Hepatocyte (in vitro differentiated cells): ENCODE data around the gene OTOGL. TPM values are rescaled to one million over a fixed set of nuclear protein-coding genes. Genes with fewer than 3 reads are reported as not detected.

Experiments used
- DNase-seq: peaks from one replicate; pipeline ENCODE4 v3.0.0-alpha.2; 2016; ENCODE audit warnings: low spot score
- H2AFZ ChIP-seq: fragments of 200-600 bp; sonication (generic); 2 replicates; pipeline ENCODE4 v1.6.0; 2016; ENCODE audit warnings: antibody characterized with exemption, mild to moderate bottlenecking
- H3K27ac ChIP-seq: fragments of 200-600 bp; sonication (generic); 2 replicates; pipeline ENCODE4 v1.5.1; 2016; ENCODE audit warnings: mild to moderate bottlenecking
- H3K27me3 ChIP-seq: fragments of 200-600 bp; sonication (generic); 2 replicates; pipeline ENCODE4 v1.6.1; 2016
- H3K36me3 ChIP-seq: fragments of 200-600 bp; sonication (generic); replicated peaks from 2 replicates; pipeline ENCODE4 v1.5.1; 2016; ENCODE audit warnings: low read depth; ENCODE audit not compliant: insufficient read depth
- H3K4me1 ChIP-seq: fragments of 200-600 bp; sonication (generic); 2 replicates; pipeline ENCODE4 v1.5.1; 2016; ENCODE audit warnings: mild to moderate bottlenecking, moderate library complexity; ENCODE audit not compliant: insufficient read depth
- H3K4me2 ChIP-seq: fragments of 200-600 bp; sonication (generic); 2 replicates; pipeline ENCODE4 v1.6.0; 2016
- H3K4me3 ChIP-seq: fragments of 200-600 bp; sonication (generic); 2 replicates; pipeline ENCODE4 v1.5.1; 2016; ENCODE audit warnings: mild to moderate bottlenecking
- H3K79me2 ChIP-seq: fragments of 200-600 bp; sonication (generic); 2 replicates; pipeline ENCODE4 v1.6.0; 2017; ENCODE audit warnings: mild to moderate bottlenecking
- H3K9me2 ChIP-seq: fragments of 200-600 bp; sonication (generic); replicated peaks from 2 replicates; pipeline ENCODE4 v1.6.0; 2017; ENCODE audit warnings: mild to moderate bottlenecking; ENCODE audit not compliant: insufficient read depth
- H3K9me3 ChIP-seq: fragments of 200-600 bp; sonication (generic); 2 replicates; pipeline ENCODE4 v1.5.1; 2016; ENCODE audit warnings: low read depth, mild to moderate bottlenecking
- H4K20me1 ChIP-seq: fragments of 200-600 bp; sonication (generic); 2 replicates; pipeline ENCODE4 v1.6.0; 2016; ENCODE audit warnings: mild to moderate bottlenecking; ENCODE audit not compliant: insufficient read depth, poor library complexity, severe bottlenecking
- CTCF ChIP-seq: fragments of 200-600 bp; sonication (generic); IDR thresholded peaks from 2 replicates; pipeline ENCODE4 v1.5.1; 2016; ENCODE audit warnings: antibody characterized with exemption, mild to moderate bottlenecking; ENCODE audit not compliant: poor library complexity
- EZH2 ChIP-seq: fragments of 200-600 bp; sonication (generic); IDR thresholded peaks from 2 replicates; pipeline ENCODE4 v1.6.1; 2016; ENCODE audit warnings: antibody characterized with exemption, mild to moderate bottlenecking, borderline replicate concordance
- EZH2phosphoT487 ChIP-seq: fragments of 200-600 bp; sonication (generic); IDR thresholded peaks from one replicate; pipeline ENCODE4 v1.6.1; 2018; ENCODE audit warnings: antibody characterized with exemption, mild to moderate bottlenecking, low read depth, moderate library complexity; ENCODE audit not compliant: unreplicated experiment, severe bottlenecking
- WGBS: methylation state at CpG from one replicate; pipeline ENCODE4 v1.1.6; 2016; ENCODE audit warnings: low lambda C conversion rate; ENCODE audit errors: missing lambda C conversion rate; 5-methylcytosine and 5-hydroxymethylcytosine counted together
- polyA plus RNA-seq: library from polyadenylated mRNA; unstranded; fragments of >200 nt; fragmentation: Nextera tagmentation; extraction: Ambion mirVana; gene quantifications from 2 replicates; pipeline ENCODE4 v1.2.1, GENCODE V29; 2016
- total RNA-seq: library from RNA; depleted of rRNA; stranded (reverse); fragments of >200 nt; gene quantifications from 2 replicates; pipeline ENCODE4 v1.2.3, GENCODE V29; 2014

OTOGL gene
- total and polyA plus RNA-seq, 2 experiments from 2014 or later: 0.33 TPM; not detected in 1

- no peaks in the 10 kb centered on the region for H3K4me1 ChIP-seq
- no peak overlapping the region for H3K4me3 ChIP-seq
- no peak for TF ChIP-seq CTCF
- no peak for TF ChIP-seq EZH2phosphoT487
- no peak for TF ChIP-seq EZH2
- H3K9me2 ChIP-seq: no peaks in the 10 kb centered on the region
- H3K27me3 ChIP-seq: no peaks in the 10 kb centered on the region
- H3K79me2 ChIP-seq: no peaks in the 10 kb centered on the region
- no peak overlapping the region for H2AFZ ChIP-seq
- no peak for DNase-seq
- H4K20me1 ChIP-seq: no peaks in the 10 kb centered on the region
- H3K27ac ChIP-seq: no peak overlapping the region
- H3K9me3 ChIP-seq: no peaks in the 10 kb centered on the region
- no peaks in the 10 kb centered on the region for H3K36me3 ChIP-seq
- H3K4me2 ChIP-seq: no peak overlapping the region
- 37% methylated on average over 4 of the region's 4 CpGs for WGBS
Measured at GRCh38 chr12:80260269-80260668, 160.9 kb downstream of the OTOGL start.

- Histone ChIP-seq H3K27me3 (no peaks in the 10 kb centered on the region), H3K27ac (no peak overlapping the region), H3K4me2 (no peak overlapping the region), H3K36me3 (no peaks in the 10 kb centered on the region), H3K79me2 (no peaks in the 10 kb centered on the region), H3K4me3 (no peak overlapping the region), H3K4me1 (no peaks in the 10 kb centered on the region), H3K9me3 (no peaks in the 10 kb centered on the region), H3K9me2 (no peaks in the 10 kb centered on the region), H2AFZ (no peak overlapping the region), H4K20me1 (no peaks in the 10 kb centered on the region)
- WGBS: 97% methylated on average over 3 of the region's 3 CpGs
- DNase-seq: no peak
- no peak for TF ChIP-seq EZH2phosphoT487
- TF ChIP-seq EZH2: no peak
- TF ChIP-seq CTCF: no peak
Measured at GRCh38 chr12:80261403-80261802, 162.1 kb downstream of the OTOGL start.

- Histone ChIP-seq H4K20me1 (no peaks in the 10 kb centered on the region), H3K9me2 (no peaks in the 10 kb centered on the region), H3K27ac (no peak overlapping the region), H3K27me3 (no peaks in the 10 kb centered on the region), H3K9me3 (no peaks in the 10 kb centered on the region), H3K79me2 (no peaks in the 10 kb centered on the region), H3K4me2 (no peak overlapping the region), H2AFZ (no peak overlapping the region), H3K4me1 (no peaks in the 10 kb centered on the region), H3K4me3 (no peak overlapping the region), H3K36me3 (no peaks in the 10 kb centered on the region)
- TF ChIP-seq CTCF (no peak), EZH2 (no peak), EZH2phosphoT487 (no peak)
- DNase-seq: no peak
- WGBS: 93% methylated on average over 1 of the region's 1 CpG
Measured at GRCh38 chr12:80262346-80262745, 163.0 kb downstream of the OTOGL start.

- H3K27me3 ChIP-seq: no peaks in the 10 kb centered on the region
- TF ChIP-seq EZH2 (no peak), EZH2phosphoT487 (no peak), CTCF (no peak)
- no peaks in the 10 kb centered on the region for H3K79me2 ChIP-seq
- no peaks in the 10 kb centered on the region for H3K4me1 ChIP-seq
- H4K20me1 ChIP-seq: no peaks in the 10 kb centered on the region
- H3K4me2 ChIP-seq: no peak overlapping the region
- 48% methylated on average over 4 of the region's 4 CpGs for WGBS
- no peaks in the 10 kb centered on the region for H3K9me3 ChIP-seq
- no peaks in the 10 kb centered on the region for H3K9me2 ChIP-seq
- no peak overlapping the region for H3K4me3 ChIP-seq
- H3K36me3 ChIP-seq: no peaks in the 10 kb centered on the region
- no peak overlapping the region for H2AFZ ChIP-seq
- H3K27ac ChIP-seq: no peak overlapping the region
- DNase-seq: no peak
Measured at GRCh38 chr12:80262771-80263170, 163.4 kb downstream of the OTOGL start.
